Measurements from ENCODE around the gene CR1L. TPM values are rescaled to one million over a fixed set of nuclear protein-coding genes. Genes with fewer than 3 reads are reported as not detected.
"Not testable (repeated sequence)": the region's sequence is repeated elsewhere in the genome, so short reads cannot be mapped to it uniquely, and the experiment has no call there.

Gene CR1L
- total RNA-seq, 2 experiments from 2014 or later, result not detected

DNA sequence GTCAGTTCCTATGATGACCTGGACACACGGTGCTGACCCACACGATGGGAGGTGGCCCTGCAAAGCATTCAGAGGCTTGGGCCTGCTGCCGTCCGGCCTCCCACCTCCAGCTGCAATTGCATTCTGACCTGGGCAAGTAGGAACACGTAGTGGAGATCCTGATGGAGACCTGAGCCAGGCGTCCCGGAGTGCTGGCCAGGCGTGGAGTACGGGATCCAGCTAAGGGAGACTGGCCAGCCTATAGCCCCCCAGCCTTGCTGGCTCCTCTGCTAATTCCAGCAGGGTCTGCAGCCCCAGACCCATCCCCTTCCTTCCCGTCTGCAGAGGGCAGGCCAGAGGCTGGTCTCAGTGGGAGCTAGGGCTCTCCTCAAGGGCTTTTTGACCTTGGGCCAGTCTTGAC lies 118.2 kb downstream of the CR1L start:
- ChIA-PET CTCF (no interaction called here), POLR2A (no interaction called here)
- H3K4me3 Mint-ChIP-seq, result no peak overlapping the region
- H3K36me3 Mint-ChIP-seq (ENCODE audit: low read depth), result peaks cover 76% of the 10 kb centered on the region
- no peak for DNase-seq
- H3K27ac Mint-ChIP-seq, result no peak overlapping the region
- H3K4me1 Mint-ChIP-seq, result peaks cover 6% of the 10 kb centered on the region
- H3K27me3 Mint-ChIP-seq, result no peaks in the 10 kb centered on the region
- peaks cover 2% of the 10 kb centered on the region for H3K9me3 Mint-ChIP-seq

DNA sequence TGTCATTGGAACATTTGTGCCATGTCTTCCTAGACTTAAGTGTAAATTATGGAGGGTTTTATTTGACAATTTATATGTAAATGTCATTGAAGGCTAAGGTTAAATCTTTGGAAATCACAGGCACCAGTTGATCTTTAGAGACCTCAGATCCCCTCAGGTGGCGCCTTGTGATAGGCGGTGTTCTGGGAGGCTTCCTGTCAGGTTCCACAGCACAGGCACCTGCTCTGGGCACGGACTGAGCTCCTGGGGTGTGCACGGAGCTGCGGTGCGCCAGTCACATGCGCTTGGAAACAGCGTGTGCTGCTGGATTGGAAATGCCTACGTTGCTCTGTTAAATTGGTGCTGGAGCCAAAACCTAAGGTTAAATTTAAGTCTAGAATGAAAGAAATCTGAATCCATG lies 119.0 kb downstream of the CR1L start:
- no peak for DNase-seq
- Mint-ChIP-seq H3K27ac (no peak overlapping the region), H3K9me3 (peaks cover 2% of the 10 kb centered on the region), H3K36me3 (ENCODE audit: low read depth) (peaks cover 77% of the 10 kb centered on the region), H3K4me1 (peaks cover 6% of the 10 kb centered on the region), H3K4me3 (no peak overlapping the region), H3K27me3 (no peaks in the 10 kb centered on the region)
- ChIA-PET POLR2A (no interaction called here), CTCF (no interaction called here)

DNA sequence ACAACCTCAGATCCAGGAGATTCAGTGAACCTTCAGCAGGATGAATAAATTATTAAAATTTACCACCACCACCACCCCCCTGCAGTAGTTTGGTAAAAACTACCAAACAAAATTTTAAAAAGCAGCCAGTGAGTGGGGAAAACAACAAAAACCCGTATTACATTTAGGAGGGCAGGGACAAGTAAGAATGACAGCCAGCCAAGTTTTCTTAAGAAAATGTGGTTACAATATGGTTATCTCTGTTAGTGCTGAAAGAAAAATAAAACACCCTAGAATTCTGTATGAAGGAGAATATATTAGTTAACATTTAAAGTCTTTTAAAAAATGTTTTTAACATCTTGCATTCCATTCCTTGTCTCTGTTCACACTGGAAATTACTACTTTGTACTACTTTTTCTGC lies 121.6 kb downstream of the CR1L start:
- peaks cover 82% of the 10 kb centered on the region for H3K36me3 Mint-ChIP-seq (ENCODE audit: low read depth)

DNA sequence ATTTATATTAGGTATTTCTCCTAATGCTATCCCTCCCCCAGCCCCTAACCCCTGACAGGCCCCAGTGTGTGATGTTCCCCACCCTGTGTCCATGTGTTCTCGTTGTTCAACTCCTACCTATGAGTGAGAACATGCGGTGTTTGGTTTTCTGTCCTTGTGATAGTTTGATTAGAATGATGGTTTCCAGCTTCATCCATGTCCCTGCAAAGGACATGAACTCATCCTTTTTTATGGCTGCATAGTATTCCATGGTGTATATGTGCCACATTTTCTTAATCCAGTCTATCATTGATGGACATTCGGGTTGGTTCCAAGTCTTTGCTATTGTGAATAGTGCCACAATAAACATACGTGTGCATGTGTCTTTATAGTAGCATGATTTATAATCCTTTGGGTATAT lies 125.6 kb downstream of the CR1L start:
- H3K27me3 Mint-ChIP-seq, H3K27ac Mint-ChIP-seq, H3K4me3 Mint-ChIP-seq, POLR2A ChIA-PET, DNase-seq: not testable (repeated sequence)
- Mint-ChIP-seq H3K4me1 (peaks cover 10% of the 10 kb centered on the region), H3K36me3 (ENCODE audit: low read depth) (peaks cover 84% of the 10 kb centered on the region), H3K9me3 (peaks cover 20% of the 10 kb centered on the region)
- CTCF ChIA-PET, result interaction anchor here (1.0 kb wide), 1 partner anchor 27 kb away, joined by 3 read pairs; no protein-coding TSS in a partner anchor

More for the DNA sequence above, 121.6 kb downstream of the CR1L start:
- H3K4me1 Mint-ChIP-seq, result peaks cover 6% of the 10 kb centered on the region
- H3K9me3 Mint-ChIP-seq, result peaks cover 9% of the 10 kb centered on the region
- CTCF ChIA-PET, result no interaction called here
- DNase-seq, result no peak
- no peak overlapping the region for H3K4me3 Mint-ChIP-seq
- no peaks in the 10 kb centered on the region for H3K27me3 Mint-ChIP-seq
- POLR2A ChIA-PET, result no interaction called here
- H3K27ac Mint-ChIP-seq, result no peak overlapping the region

Other genes with a start within 250 kb of the CR1L start
- not detected for gene CR2, start 190.8 kb upstream of the CR1L start, total RNA-seq
- under 1 TPM; 0.20 to 0.25 TPM for gene CR1, start 149.0 kb upstream of the CR1L start, total RNA-seq
- 100 to 1,000 TPM; 112 to 115 TPM for gene CD46, start 106.9 kb downstream of the CR1L start, total RNA-seq

Data from activated CD4-positive, alpha-beta T cell treated with anti-CD3 and anti-CD28 coated beads, Interleukin-2, amount 10 ng/mL, durations not matched to agents 7 days and 5 days (primary cell).